Measurements from ENCODE around the gene DNAH7. TPM values are rescaled to one million over a fixed set of nuclear protein-coding genes. Genes with fewer than 3 reads are reported as not detected.
"Not testable (repeated sequence)": the region's sequence is repeated elsewhere in the genome, so short reads cannot be mapped to it uniquely, and the experiment has no call there.

DNAH7 gene
- polyA plus RNA-seq, 4 donors: under 0.01 to 1.1 (median 0.10) TPM; not detected in 1

- DNase-seq (no peak), FAIRE-seq (no peak)
- Histone ChIP-seq H3K27me3 (ENCODE audit: control insufficient read depth in 3 of 3, insufficient read depth in 3 of 3, low read length in 3 of 3) (no peaks in the 10 kb centered on the region), H3K4me3 (ENCODE audit: low read depth in 1 of 3, low read length in 3 of 3) (no peak overlapping the region), H3K27ac (ENCODE audit: low read depth in 1 of 3, low read length in 2 of 3) (no peak overlapping the region), H3K36me3 (ENCODE audit: control insufficient read depth in 3 of 3, insufficient read depth in 2 of 3, low read depth in 1 of 3, low read length in 3 of 3) (peaks cover 0 to 11% (median 0%) of the 10 kb centered on the region in 3 donors), H3K9me3 (ENCODE audit: control insufficient read depth in 2 of 2, insufficient read depth in 1 of 2, low read depth in 1 of 2, low read length in 1 of 2) (peaks cover 0 to 13% of the 10 kb centered on the region in 2 donors), H3K4me1 (ENCODE audit: control insufficient read depth in 3 of 3, insufficient read depth in 2 of 3, low read depth in 1 of 3, low read length in 2 of 3) (no peaks in the 10 kb centered on the region)
- WGBS, 3 donors: 85 to 93% (median 88%) methylated on average over 1 of the region's 1 CpG
Measured at GRCh38 chr2:195696012-195696411, 372.6 kb downstream of the DNAH7 start.

DNA sequence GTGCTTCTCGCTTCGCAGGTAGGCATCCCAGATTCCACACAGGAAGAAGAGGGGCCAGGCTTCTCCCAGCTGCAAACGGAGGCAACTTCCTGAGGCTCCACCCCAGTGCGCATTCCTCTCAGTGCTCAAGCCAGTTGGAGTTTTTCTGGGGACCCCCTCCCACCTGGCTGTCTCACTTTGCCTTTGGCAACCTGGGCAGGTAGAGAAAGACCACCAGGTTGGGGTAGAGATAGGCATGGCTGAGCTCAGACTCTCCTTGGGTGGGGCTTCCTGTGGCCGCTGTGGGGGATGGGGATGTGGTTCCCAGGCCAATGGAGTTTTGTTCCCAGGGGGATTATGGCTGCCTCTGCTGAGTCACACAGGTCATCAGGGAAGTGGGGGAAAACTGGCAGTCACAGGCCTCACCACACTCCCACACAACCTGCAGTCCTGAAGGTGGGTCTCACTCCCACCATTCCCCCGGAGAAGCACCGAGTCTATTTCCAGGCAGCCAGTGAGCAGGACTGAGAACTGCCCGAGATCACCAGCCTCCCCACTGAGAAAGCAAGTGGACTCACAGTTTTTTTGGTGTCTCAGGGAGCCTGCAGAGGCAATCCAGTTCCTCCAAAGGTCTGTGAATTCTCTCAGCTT lies 373.5 kb downstream of the DNAH7 start:
- Histone ChIP-seq H3K27ac (ENCODE audit: low read depth in 1 of 3, low read length in 2 of 3) (no peak overlapping the region), H3K36me3 (ENCODE audit: control insufficient read depth in 3 of 3, insufficient read depth in 2 of 3, low read depth in 1 of 3, low read length in 3 of 3) (peaks cover 0 to 11% (median 0%) of the 10 kb centered on the region in 3 donors), H3K9me3 (ENCODE audit: control insufficient read depth in 2 of 2, insufficient read depth in 1 of 2, low read depth in 1 of 2, low read length in 1 of 2) (peaks cover 0 to 10% of the 10 kb centered on the region in 2 donors), H3K4me1 (ENCODE audit: control insufficient read depth in 3 of 3, insufficient read depth in 2 of 3, low read depth in 1 of 3, low read length in 2 of 3) (no peaks in the 10 kb centered on the region), H3K4me3 (ENCODE audit: low read depth in 1 of 3, low read length in 3 of 3) (no peak overlapping the region), H3K27me3 (ENCODE audit: control insufficient read depth in 3 of 3, insufficient read depth in 3 of 3, low read length in 3 of 3) (no peaks in the 10 kb centered on the region)
- FAIRE-seq (no peak), DNase-seq (no peak)
- WGBS, 3 donors: 85 to 90% (median 88%) methylated on average over 8 of the region's 8 CpGs

DNA sequence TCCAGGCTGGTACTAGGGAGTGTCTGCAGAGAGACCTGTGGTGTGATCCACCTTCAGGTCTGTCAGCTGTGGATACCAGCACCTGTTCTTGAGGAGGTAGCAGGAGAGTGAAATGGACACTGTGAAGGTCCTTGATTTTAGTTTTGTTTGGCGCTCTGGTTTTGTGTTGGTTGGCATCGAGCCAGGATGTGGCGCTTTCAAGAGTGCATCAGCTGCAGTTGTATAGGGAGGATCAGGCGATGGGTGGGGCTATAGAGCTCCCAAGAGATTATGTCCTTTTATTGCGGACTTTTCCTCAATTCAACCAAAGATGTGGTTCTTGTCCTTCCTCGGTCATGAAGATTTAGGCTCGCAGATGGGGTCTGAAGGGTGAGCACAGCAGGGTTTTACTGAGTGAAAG lies 374.1 kb downstream of the DNAH7 start:
- peaks cover 0 to 10% of the 10 kb centered on the region in 2 donors for H3K9me3 ChIP-seq (ENCODE audit: control insufficient read depth in 2 of 2, insufficient read depth in 1 of 2, low read depth in 1 of 2, low read length in 1 of 2)
- H3K36me3 ChIP-seq (ENCODE audit: control insufficient read depth in 3 of 3, insufficient read depth in 2 of 3, low read depth in 1 of 3, low read length in 3 of 3): peaks cover 0 to 11% (median 0%) of the 10 kb centered on the region in 3 donors
- FAIRE-seq (no peak), DNase-seq (no peak)
- H3K4me1 ChIP-seq (ENCODE audit: control insufficient read depth in 3 of 3, insufficient read depth in 2 of 3, low read depth in 1 of 3, low read length in 2 of 3): no peaks in the 10 kb centered on the region
- H3K4me3 ChIP-seq (ENCODE audit: low read depth in 1 of 3, low read length in 3 of 3): no peak overlapping the region
- H3K27me3 ChIP-seq (ENCODE audit: control insufficient read depth in 3 of 3, insufficient read depth in 3 of 3, low read length in 3 of 3): no peaks in the 10 kb centered on the region
- H3K27ac ChIP-seq (ENCODE audit: low read depth in 1 of 3, low read length in 2 of 3): no peak overlapping the region
- WGBS, 3 donors: 95 to 97% (median 97%) methylated on average over 7 of the region's 7 CpGs

DNA sequence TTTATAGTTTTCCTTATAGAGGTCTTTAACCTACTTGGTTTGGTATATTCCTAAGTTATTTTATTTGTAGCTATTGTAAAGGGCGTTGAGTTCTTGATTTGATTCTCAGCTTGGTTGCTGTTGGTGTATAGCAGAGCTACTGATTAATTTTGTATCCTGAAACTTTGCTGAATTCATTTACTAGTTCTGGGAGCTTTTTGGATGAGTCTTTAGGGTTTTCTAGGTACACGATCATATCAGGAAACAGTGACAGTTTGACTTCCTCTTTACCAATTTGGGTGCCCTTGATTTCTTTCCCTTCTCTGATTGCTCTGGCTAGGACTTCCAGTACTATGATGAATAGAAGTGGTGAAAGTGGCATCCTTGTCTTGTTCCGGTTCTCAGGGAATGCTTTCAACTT lies 376.1 kb downstream of the DNAH7 start:
- H3K4me3 ChIP-seq (ENCODE audit: low read depth in 1 of 3, low read length in 3 of 3); H3K4me1 ChIP-seq (ENCODE audit: control insufficient read depth in 3 of 3, insufficient read depth in 2 of 3, low read depth in 1 of 3, low read length in 2 of 3); H3K27ac ChIP-seq (ENCODE audit: low read depth in 1 of 3, low read length in 2 of 3); H3K9me3 ChIP-seq (ENCODE audit: control insufficient read depth in 2 of 2, insufficient read depth in 1 of 2, low read depth in 1 of 2, low read length in 1 of 2); H3K27me3 ChIP-seq (ENCODE audit: control insufficient read depth in 3 of 3, insufficient read depth in 3 of 3, low read length in 3 of 3); FAIRE-seq; DNase-seq: not testable (repeated sequence)
- 84 to 88% (median 87%) methylated on average over 3 of the region's 3 CpGs for WGBS, 3 donors
- H3K36me3 ChIP-seq (ENCODE audit: control insufficient read depth in 3 of 3, insufficient read depth in 2 of 3, low read depth in 1 of 3, low read length in 3 of 3): peaks cover 0 to 11% (median 0%) of the 10 kb centered on the region in 3 donors

Other genes with a start within 250 kb of the DNAH7 start
- 10 to 100 TPM in 3 of 4 donors, 1 to 10 TPM in 1; 6.7 to 27.7 (median 19.2) TPM for gene STK17B, start 102.7 kb upstream of the DNAH7 start, polyA plus RNA-seq

Measured in small intestine (tissue), 7 donors.